GM13977 (cell line): ENCODE results near the gene GNG14.
"Not testable (repeated sequence)": the region's sequence is repeated elsewhere in the genome, so short reads cannot be mapped to it uniquely, and the experiment has no call there.

ENCODE experiments used
- DNase-seq: peaks from one replicate; pipeline ENCODE4 v3.0.0; 2012; ENCODE audit warnings: low spot score
- CTCF ChIP-seq: IDR thresholded peaks from 2 replicates; pipeline ENCODE4 v1.5.1; 2012; ENCODE audit warnings: mild to moderate bottlenecking, control low read depth; ENCODE audit not compliant: insufficient read depth; ENCODE audit errors: extremely low read depth, missing control alignments
- in situ Hi-C: fragments of 300-500 bp; cut with MboI; formaldehyde crosslinking; loops from one replicate; pipeline ENCODE4 v1.12.0; 2022; ENCODE audit warnings: low sequenced_read_pairs, low pct_unique_long_range_greater_than_20kb, mixed read lengths, inconsistent platforms; ENCODE audit not compliant: unreplicated experiment

GNG14 gene

GRCh38 chr19:12721656-12722565 lies 34.1 kb downstream of the GNG14 start:
- in situ Hi-C loops = no loop called here
- DNase-seq = peak; percentile 90

GRCh38 chr19:12722566-12723380 lies 35.0 kb downstream of the GNG14 start:
- TF ChIP-seq CTCF = no peak
- peak; percentile 99 for DNase-seq
- in situ Hi-C loops = no loop called here

More at GRCh38 chr19:12721656-12722565, 34.1 kb downstream of the GNG14 start:
- no peak for TF ChIP-seq CTCF

DNA sequence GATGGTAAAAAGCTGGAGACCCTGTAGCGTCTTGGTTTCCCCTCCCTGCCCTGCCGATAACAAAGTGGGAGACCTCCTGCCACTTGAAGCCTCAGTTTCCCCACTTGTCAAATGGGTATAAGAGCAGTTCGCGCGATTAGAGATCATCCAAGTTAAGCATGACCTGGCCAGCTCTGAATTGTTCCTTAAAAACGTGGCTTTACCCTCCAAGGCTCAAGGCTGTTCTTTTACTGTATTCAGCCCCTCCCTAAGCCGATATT lies 35.5 kb downstream of the GNG14 start:
- in situ Hi-C loops = no loop called here
- DNase-seq = no peak
- TF ChIP-seq CTCF = no peak

DNA sequence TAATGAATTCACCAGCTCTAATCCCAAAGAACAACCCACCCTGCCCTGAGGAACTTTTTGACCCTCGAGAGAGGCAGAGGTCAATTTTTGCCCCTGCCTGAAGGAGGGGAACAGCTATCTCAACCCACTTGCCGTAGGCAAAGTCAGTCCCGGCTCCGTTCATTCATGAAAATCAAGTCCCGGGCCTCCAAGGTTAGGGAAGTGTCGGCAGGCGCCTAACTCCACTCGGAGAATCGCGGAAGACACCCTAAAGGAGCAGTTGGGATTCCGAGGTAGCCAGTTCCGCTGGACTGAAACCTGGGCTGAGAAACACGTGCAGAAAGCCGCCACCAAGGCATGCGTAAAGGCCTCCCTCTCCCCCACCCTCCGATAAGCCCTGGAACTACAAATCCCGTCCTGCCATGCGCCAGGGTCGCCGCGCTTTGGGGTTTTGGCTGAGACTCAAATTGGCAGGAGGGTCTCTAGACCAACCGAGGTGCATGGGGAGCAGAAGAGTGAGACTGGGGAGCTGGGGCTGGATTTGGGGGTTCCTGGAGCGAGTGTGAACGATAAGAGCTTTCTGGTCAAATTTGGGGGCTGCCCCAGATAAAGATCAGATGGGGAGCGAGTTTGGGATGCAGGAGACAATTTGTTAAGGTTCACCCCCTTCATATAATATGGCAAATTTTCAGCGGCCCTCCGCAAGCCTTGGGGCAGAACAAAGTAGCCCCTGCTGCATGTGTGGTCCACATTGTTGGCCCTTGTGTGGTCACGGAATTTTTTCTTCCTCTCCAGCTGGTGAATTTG lies 36.0 kb downstream of the GNG14 start, which contains the start of gene TNPO2:
Gene TNPO2 (minus strand): TSS at position 292 of the 786 bp plus-strand sequence. CDS start 2,955 bp downstream, outside the sequence.
- in situ Hi-C loops = no loop called here
- peak; percentile 82 for DNase-seq
- TF ChIP-seq CTCF = no peak

- DNase-seq, in situ Hi-C loops: not testable (repeated sequence)
Measured at GRCh38 chr19:12725612-12726011, 37.8 kb downstream of the GNG14 start.

DNA sequence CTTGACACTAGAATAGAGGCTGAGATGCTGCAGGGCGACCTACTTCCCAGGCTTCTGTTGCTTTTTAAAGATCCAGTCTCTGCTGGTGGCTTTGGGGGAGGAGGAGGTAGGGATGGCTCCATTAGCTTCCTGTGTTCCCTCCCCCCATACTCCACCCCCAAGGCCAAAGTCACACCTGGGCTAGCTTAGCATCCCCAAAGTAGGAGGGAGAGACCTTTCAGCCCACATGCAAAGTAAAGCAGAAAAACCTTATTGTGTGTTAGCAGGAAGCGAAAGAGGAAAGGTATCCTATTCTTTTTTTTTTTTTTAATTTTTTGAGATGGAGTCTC lies 39.2 kb downstream of the GNG14 start:
- in situ Hi-C loops = no loop called here
- no peak for TF ChIP-seq CTCF
- no peak for DNase-seq
